Gastroesophageal sphincter (tissue), 3 donors: Measurements from ENCODE around the gene KIAA1217.

Source experiments
- POLR2A ChIP-seq, 2 donors: fragments of 450-650 bp; IDR thresholded peaks; one replicate each; pipeline ENCODE4 v1.6.1; 2017; ENCODE audit warnings: antibody characterized with exemption in 2 of 2, mild to moderate bottlenecking in 2 of 2, moderate library complexity in 1 of 2
- TF ChIP-seq, protein P1 (sequence below), 4 experiments: fragments of 200-600 bp in 2 of 4; fragments of 450-650 bp in 2 of 4; sonication (generic) in 1 of 4; IDR thresholded peaks; one replicate each; pipeline ENCODE4 v1.5.1; 2017 to 2019; ENCODE audit warnings: antibody characterized with exemption in 4 of 4, mild to moderate bottlenecking in 2 of 4, moderate library complexity in 2 of 4

DNA sequence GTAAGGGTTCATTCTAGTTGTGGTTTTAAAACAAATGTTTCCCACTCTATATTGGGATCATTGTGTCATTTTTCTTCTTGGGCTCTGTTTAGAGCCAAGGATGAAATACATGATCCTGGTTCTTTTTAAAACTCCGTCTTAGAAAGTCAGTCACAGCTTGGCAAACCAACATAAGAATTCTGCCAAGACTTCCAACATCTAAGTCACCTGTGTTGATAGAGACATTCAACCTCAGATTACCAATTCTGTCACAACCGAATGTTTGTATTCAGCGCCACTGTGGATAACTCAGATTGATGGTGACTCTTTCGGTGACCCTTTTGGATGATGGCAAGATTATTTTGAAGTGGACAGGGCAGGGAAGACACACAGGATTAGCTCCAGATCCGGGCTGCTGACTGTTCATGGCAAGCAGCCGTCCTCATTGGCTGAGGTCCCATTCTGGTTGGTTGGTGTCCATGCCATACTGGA is 259.4 kb downstream of the KIAA1217 start:
- no peak for TF ChIP-seq POLR2A (IDR thresholded peaks at IDR 0.05)
- TF ChIP-seq, protein P1, sequence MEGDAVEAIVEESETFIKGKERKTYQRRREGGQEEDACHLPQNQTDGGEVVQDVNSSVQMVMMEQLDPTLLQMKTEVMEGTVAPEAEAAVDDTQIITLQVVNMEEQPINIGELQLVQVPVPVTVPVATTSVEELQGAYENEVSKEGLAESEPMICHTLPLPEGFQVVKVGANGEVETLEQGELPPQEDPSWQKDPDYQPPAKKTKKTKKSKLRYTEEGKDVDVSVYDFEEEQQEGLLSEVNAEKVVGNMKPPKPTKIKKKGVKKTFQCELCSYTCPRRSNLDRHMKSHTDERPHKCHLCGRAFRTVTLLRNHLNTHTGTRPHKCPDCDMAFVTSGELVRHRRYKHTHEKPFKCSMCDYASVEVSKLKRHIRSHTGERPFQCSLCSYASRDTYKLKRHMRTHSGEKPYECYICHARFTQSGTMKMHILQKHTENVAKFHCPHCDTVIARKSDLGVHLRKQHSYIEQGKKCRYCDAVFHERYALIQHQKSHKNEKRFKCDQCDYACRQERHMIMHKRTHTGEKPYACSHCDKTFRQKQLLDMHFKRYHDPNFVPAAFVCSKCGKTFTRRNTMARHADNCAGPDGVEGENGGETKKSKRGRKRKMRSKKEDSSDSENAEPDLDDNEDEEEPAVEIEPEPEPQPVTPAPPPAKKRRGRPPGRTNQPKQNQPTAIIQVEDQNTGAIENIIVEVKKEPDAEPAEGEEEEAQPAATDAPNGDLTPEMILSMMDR (IDR thresholded peaks at IDR 0.05) = no peak
